Activated naive CD4-positive, alpha-beta T cell treated with anti-CD3 and anti-CD28 coated beads for 36 hours (primary cell): Measurements from ENCODE around the gene ATP1A2. TPM values are rescaled to one million over a fixed set of nuclear protein-coding genes. Genes with fewer than 3 reads are reported as not detected.

Experiments
- CTCF ChIA-PET: fragments of 350-600 bp; sonication (Branson Sonifier 250); formaldehyde crosslinking; loops from one replicate; lab custom pipeline; 2021; ENCODE audit warnings: antibody characterized with exemption; lab: Charles Lee
- DNase-seq: peaks from one replicate; pipeline ENCODE4 v3.0.0-alpha.2; 2020
- H3K27ac Mint-ChIP-seq: one replicate; pipeline ENCODE4 v1.8.0; 2021; ENCODE audit warnings: mild to moderate bottlenecking, mixed read lengths
- H3K27me3 Mint-ChIP-seq: one replicate; pipeline ENCODE4 v1.8.0; 2021; ENCODE audit warnings: low read depth, mixed read lengths
- H3K36me3 Mint-ChIP-seq: one replicate; pipeline ENCODE4 v1.8.0; 2021; ENCODE audit warnings: low read depth, mixed read lengths
- H3K4me1 Mint-ChIP-seq: one replicate; pipeline ENCODE4 v1.8.0; 2021; ENCODE audit warnings: low read depth, mixed read lengths
- H3K4me3 Mint-ChIP-seq: one replicate; pipeline ENCODE4 v1.8.0; 2021; ENCODE audit warnings: mild to moderate bottlenecking, moderate library complexity, mixed read lengths
- H3K9me3 Mint-ChIP-seq: one replicate; pipeline ENCODE4 v1.8.0; 2021; ENCODE audit warnings: mixed read lengths
- intact Hi-C: fragments of 100-400 bp; cut with micrococcal nuclease; formaldehyde crosslinking; loops from one replicate; pipeline ENCODE4 v1.15.1; 2023
- total RNA-seq, 2 experiments: library from RNA; stranded (reverse); gene quantifications; one replicate each; pipeline ENCODE4 v1.2.3, GENCODE V29; 2021

The ATP1A2 gene
- total RNA-seq, 2 experiments from 2014 or later: not detected

- DNase-seq: no peak
- Mint-ChIP-seq H3K36me3 (no peaks in the 10 kb centered on the region), H3K9me3 (no peaks in the 10 kb centered on the region), H3K4me3 (no peak overlapping the region), H3K27ac (no peak overlapping the region), H3K4me1 (no peaks in the 10 kb centered on the region), H3K27me3 (no peaks in the 10 kb centered on the region)
- intact Hi-C loops: no loop called here
- CTCF ChIA-PET: interaction anchor here (1.8 kb wide), 1 partner anchor 45 kb away, joined by 6 read pairs; no protein-coding TSS in a partner anchor
Observed at GRCh38 chr1:160130486-160130885, 14.9 kb downstream of the ATP1A2 start.

- Mint-ChIP-seq H3K4me1 (no peaks in the 10 kb centered on the region), H3K27ac (no peak overlapping the region), H3K9me3 (no peaks in the 10 kb centered on the region), H3K4me3 (no peak overlapping the region), H3K27me3 (no peaks in the 10 kb centered on the region), H3K36me3 (no peaks in the 10 kb centered on the region)
- intact Hi-C loops: no loop called here
- CTCF ChIA-PET: interaction anchor here (1.7 kb wide), 1 partner anchor 52 kb away, joined by 5 read pairs; no protein-coding TSS in a partner anchor
- DNase-seq: no peak
Observed at GRCh38 chr1:160130939-160131338, 15.4 kb downstream of the ATP1A2 start.

- CTCF ChIA-PET: interaction anchor here (0.6 to 1.7 kb wide), 3 partner anchors 53 to 121 kb away, joined by 3 to 7 read pairs (median 5); no protein-coding TSS in a partner anchor
- intact Hi-C loops: no loop called here
Observed at GRCh38 chr1:160131803-160132565, 16.4 kb downstream of the ATP1A2 start.

GRCh38 chr1:160133990-160134770 is 18.6 kb downstream of the ATP1A2 start:
- Mint-ChIP-seq H3K36me3 (no peaks in the 10 kb centered on the region), H3K27me3 (no peaks in the 10 kb centered on the region), H3K27ac (no peak overlapping the region), H3K4me3 (no peak overlapping the region), H3K4me1 (no peaks in the 10 kb centered on the region), H3K9me3 (no peaks in the 10 kb centered on the region)
- DNase-seq: no peak
- intact Hi-C loops: no loop called here
- CTCF ChIA-PET: interaction anchor here (0.5 kb wide), 1 partner anchor 771 kb away, joined by 6 read pairs; no protein-coding TSS in a partner anchor

More at GRCh38 chr1:160131803-160132565, 16.4 kb downstream of the ATP1A2 start:
- no peaks in the 10 kb centered on the region for H3K27me3 Mint-ChIP-seq
- no peak overlapping the region for H3K4me3 Mint-ChIP-seq
- no peak overlapping the region for H3K27ac Mint-ChIP-seq
- no peaks in the 10 kb centered on the region for H3K36me3 Mint-ChIP-seq
- DNase-seq: no peak
- no peaks in the 10 kb centered on the region for H3K4me1 Mint-ChIP-seq
- no peaks in the 10 kb centered on the region for H3K9me3 Mint-ChIP-seq

GRCh38 chr1:160134791-160135572 is 19.4 kb downstream of the ATP1A2 start:
- H3K4me3 Mint-ChIP-seq: no peak overlapping the region
- no peak for DNase-seq
- no peaks in the 10 kb centered on the region for H3K27me3 Mint-ChIP-seq
- intact Hi-C loops: no loop called here
- H3K27ac Mint-ChIP-seq: no peak overlapping the region
- CTCF ChIA-PET: interaction anchor here (0.5 kb wide), 1 partner anchor 770 kb away, joined by 6 read pairs; no protein-coding TSS in a partner anchor
- no peaks in the 10 kb centered on the region for H3K4me1 Mint-ChIP-seq
- H3K36me3 Mint-ChIP-seq: no peaks in the 10 kb centered on the region
- H3K9me3 Mint-ChIP-seq: no peaks in the 10 kb centered on the region

- intact Hi-C loops: no loop called here
- no peaks in the 10 kb centered on the region for H3K36me3 Mint-ChIP-seq
- H3K4me3 Mint-ChIP-seq: no peak overlapping the region
- CTCF ChIA-PET: no interaction called here
- H3K9me3 Mint-ChIP-seq: no peaks in the 10 kb centered on the region
- no peak overlapping the region for H3K27ac Mint-ChIP-seq
- H3K4me1 Mint-ChIP-seq: no peaks in the 10 kb centered on the region
- no peak for DNase-seq
- H3K27me3 Mint-ChIP-seq: no peaks in the 10 kb centered on the region
Observed at GRCh38 chr1:160136121-160136925, 20.8 kb downstream of the ATP1A2 start.

GRCh38 chr1:160136926-160137200 is 21.3 kb downstream of the ATP1A2 start:
- no peak overlapping the region for H3K27ac Mint-ChIP-seq
- intact Hi-C loops: no loop called here
- H3K4me1 Mint-ChIP-seq: no peaks in the 10 kb centered on the region
- H3K36me3 Mint-ChIP-seq: no peaks in the 10 kb centered on the region
- no peaks in the 10 kb centered on the region for H3K27me3 Mint-ChIP-seq
- no peak for DNase-seq
- no peak overlapping the region for H3K4me3 Mint-ChIP-seq
- CTCF ChIA-PET: no interaction called here
- H3K9me3 Mint-ChIP-seq: no peaks in the 10 kb centered on the region

GRCh38 chr1:160137216-160137862 is 21.8 kb downstream of the ATP1A2 start:
- CTCF ChIA-PET: interaction anchor here (1.5 kb wide), 1 partner anchor 10 kb away, joined by 3 read pairs; no protein-coding TSS in a partner anchor
- no peak overlapping the region for H3K27ac Mint-ChIP-seq
- H3K4me3 Mint-ChIP-seq: no peak overlapping the region
- no peak for DNase-seq
- no peaks in the 10 kb centered on the region for H3K9me3 Mint-ChIP-seq
- H3K4me1 Mint-ChIP-seq: no peaks in the 10 kb centered on the region
- no peaks in the 10 kb centered on the region for H3K36me3 Mint-ChIP-seq
- no peaks in the 10 kb centered on the region for H3K27me3 Mint-ChIP-seq
- intact Hi-C loops: no loop called here

- DNase-seq: no peak
- Mint-ChIP-seq H3K4me1 (no peaks in the 10 kb centered on the region), H3K27ac (no peak overlapping the region), H3K36me3 (no peaks in the 10 kb centered on the region), H3K27me3 (no peaks in the 10 kb centered on the region), H3K9me3 (no peaks in the 10 kb centered on the region), H3K4me3 (no peak overlapping the region)
- intact Hi-C loops: no loop called here
- CTCF ChIA-PET: no interaction called here
Observed at GRCh38 chr1:160139840-160140239, 24.3 kb downstream of the ATP1A2 start.

GRCh38 chr1:160143695-160144094 is 28.1 kb downstream of the ATP1A2 start:
- no peak for DNase-seq
- Mint-ChIP-seq H3K9me3 (no peaks in the 10 kb centered on the region), H3K27ac (no peak overlapping the region), H3K27me3 (no peaks in the 10 kb centered on the region), H3K36me3 (no peaks in the 10 kb centered on the region), H3K4me1 (no peaks in the 10 kb centered on the region), H3K4me3 (no peak overlapping the region)
- intact Hi-C loops: no loop called here
- CTCF ChIA-PET: no interaction called here

- intact Hi-C loops: no loop called here
- Mint-ChIP-seq H3K27me3 (no peaks in the 10 kb centered on the region), H3K36me3 (no peaks in the 10 kb centered on the region), H3K4me3 (no peak overlapping the region), H3K4me1 (no peaks in the 10 kb centered on the region), H3K27ac (no peak overlapping the region), H3K9me3 (no peaks in the 10 kb centered on the region)
- no peak for DNase-seq
- CTCF ChIA-PET: no interaction called here
Observed at GRCh38 chr1:160144921-160145320, 29.4 kb downstream of the ATP1A2 start.
